Measurements from ENCODE around the gene NFASC. TPM values are rescaled to one million over a fixed set of nuclear protein-coding genes. Genes with fewer than 3 reads are reported as not detected.

The NFASC gene
- total RNA-seq, 2 experiments from 2014 or later, result not detected

GRCh38 chr1:204947338-204947737, 76.7 kb downstream of the NFASC start:
- H4K20me1 ChIP-seq (ENCODE audit: insufficient read depth, low read length), result no peaks in the 10 kb centered on the region
- H3K4me1 ChIP-seq (ENCODE audit: insufficient read depth, low read length, poor library complexity, severe bottlenecking), result no peaks in the 10 kb centered on the region
- H3K79me2 ChIP-seq (ENCODE audit: insufficient read depth, low read depth, low read length), result no peaks in the 10 kb centered on the region
- no peak for DNase-seq (ENCODE audit: low spot score)
- ChIA-PET POLR2A (interaction anchor here (0.5 kb wide), 1 partner anchor 420 kb away, joined by 4 read pairs; no protein-coding TSS in a partner anchor), CTCF (ENCODE audit: unreplicated experiment) (interaction anchor here (0.6 kb wide), 1 partner anchor 324 kb away, joined by 3 read pairs; no protein-coding TSS in a partner anchor)
- H3K36me3 ChIP-seq (ENCODE audit: insufficient read depth, low read length), result no peaks in the 10 kb centered on the region
- H3K9me3 ChIP-seq (ENCODE audit: low read length), result no peaks in the 10 kb centered on the region
- no peaks in the 10 kb centered on the region for H3K9me2 ChIP-seq (ENCODE audit: insufficient read depth, low read length)
- BruUV-seq (replicated peaks), result no TSS peak
- no peak for TF ChIP-seq EZH2phosphoT487 (IDR thresholded peaks at IDR 0.05; ENCODE audit: borderline replicate concordance, low read depth, low read length)
- TF ChIP-seq CTCF (conservative IDR thresholded peaks at IDR 0.05; ENCODE audit: low read length), result no peak
- H2AFZ ChIP-seq (ENCODE audit: low read length), result no peak overlapping the region
- H3K4me3 ChIP-seq (ENCODE audit: low read depth, low read length, poor library complexity, severe bottlenecking), result no peak overlapping the region
- intact Hi-C loops (cut with micrococcal nuclease; ENCODE audit: unreplicated experiment), result no loop called here
- no peak overlapping the region for H3K27ac ChIP-seq (ENCODE audit: low read depth, low read length, poor library complexity, severe bottlenecking)
- H3K4me2 ChIP-seq (ENCODE audit: low read length), result no peak overlapping the region

GRCh38 chr1:204947747-204948146, 77.1 kb downstream of the NFASC start:
- TF ChIP-seq CTCF (conservative IDR thresholded peaks at IDR 0.05; ENCODE audit: low read length) (no peak), EZH2phosphoT487 (IDR thresholded peaks at IDR 0.05; ENCODE audit: borderline replicate concordance, low read depth, low read length) (no peak)
- H2AFZ ChIP-seq (ENCODE audit: low read length), result no peak overlapping the region
- intact Hi-C loops (cut with micrococcal nuclease; ENCODE audit: unreplicated experiment), result no loop called here
- no peaks in the 10 kb centered on the region for H3K4me1 ChIP-seq (ENCODE audit: insufficient read depth, low read length, poor library complexity, severe bottlenecking)
- ChIA-PET CTCF (ENCODE audit: unreplicated experiment) (interaction anchor here (0.6 kb wide), 1 partner anchor 324 kb away, joined by 3 read pairs; no protein-coding TSS in a partner anchor), POLR2A (interaction anchor here (0.5 kb wide), 1 partner anchor 420 kb away, joined by 4 read pairs; no protein-coding TSS in a partner anchor)
- no peak overlapping the region for H3K4me3 ChIP-seq (ENCODE audit: low read depth, low read length, poor library complexity, severe bottlenecking)
- no peaks in the 10 kb centered on the region for H3K9me3 ChIP-seq (ENCODE audit: low read length)
- no peak overlapping the region for H3K27ac ChIP-seq (ENCODE audit: low read depth, low read length, poor library complexity, severe bottlenecking)
- H3K4me2 ChIP-seq (ENCODE audit: low read length), result no peak overlapping the region
- no peaks in the 10 kb centered on the region for H3K9me2 ChIP-seq (ENCODE audit: insufficient read depth, low read length)
- no peak for DNase-seq (ENCODE audit: low spot score)
- no peaks in the 10 kb centered on the region for H3K79me2 ChIP-seq (ENCODE audit: insufficient read depth, low read depth, low read length)
- no peaks in the 10 kb centered on the region for H3K36me3 ChIP-seq (ENCODE audit: insufficient read depth, low read length)
- no TSS peak for BruUV-seq (replicated peaks)
- no peaks in the 10 kb centered on the region for H4K20me1 ChIP-seq (ENCODE audit: insufficient read depth, low read length)

- H3K4me2 ChIP-seq (ENCODE audit: low read length), result no peak overlapping the region
- CTCF ChIA-PET (ENCODE audit: unreplicated experiment), result no interaction called here
- TF ChIP-seq EZH2phosphoT487 (IDR thresholded peaks at IDR 0.05; ENCODE audit: borderline replicate concordance, low read depth, low read length) (no peak), CTCF (conservative IDR thresholded peaks at IDR 0.05; ENCODE audit: low read length) (no peak)
Observed at GRCh38 chr1:204950353-204951001, 79.8 kb downstream of the NFASC start.

More at GRCh38 chr1:204950353-204951001, 79.8 kb downstream of the NFASC start:
- no peak overlapping the region for H3K27ac ChIP-seq (ENCODE audit: low read depth, low read length, poor library complexity, severe bottlenecking)
- H3K9me3 ChIP-seq (ENCODE audit: low read length), result no peaks in the 10 kb centered on the region
- POLR2A ChIA-PET, result no interaction called here
- no peak overlapping the region for H3K4me3 ChIP-seq (ENCODE audit: low read depth, low read length, poor library complexity, severe bottlenecking)
- no peaks in the 10 kb centered on the region for H3K9me2 ChIP-seq (ENCODE audit: insufficient read depth, low read length)
- H2AFZ ChIP-seq (ENCODE audit: low read length), result no peak overlapping the region
- no peaks in the 10 kb centered on the region for H3K4me1 ChIP-seq (ENCODE audit: insufficient read depth, low read length, poor library complexity, severe bottlenecking)
- BruUV-seq (replicated peaks), result no TSS peak
- no peaks in the 10 kb centered on the region for H3K36me3 ChIP-seq (ENCODE audit: insufficient read depth, low read length)
- no peaks in the 10 kb centered on the region for H4K20me1 ChIP-seq (ENCODE audit: insufficient read depth, low read length)
- DNase-seq (ENCODE audit: low spot score), result no peak
- no peaks in the 10 kb centered on the region for H3K79me2 ChIP-seq (ENCODE audit: insufficient read depth, low read depth, low read length)
- intact Hi-C loops (cut with micrococcal nuclease; ENCODE audit: unreplicated experiment), result no loop called here
